Uterus (tissue), 4 donors: ENCODE data around the gene NAT10. TPM values are rescaled to one million over a fixed set of nuclear protein-coding genes. Genes with fewer than 3 reads are reported as not detected.

Experiments used
- DNase-seq, 2 donors: peaks; one replicate each; pipeline ENCODE4 v3.0.0-alpha.2; 2019 to 2020
- H3K27ac ChIP-seq, 2 donors: fragments of 200-600 bp; sonication (generic); 1 replicate in 1 of 2; 2 replicates in 1 of 2; pipeline ENCODE4 v1.5.1; 2016 to 2018
- H3K27me3 ChIP-seq, 2 donors: fragments of 200-600 bp; sonication (generic); one replicate each; pipeline ENCODE4 v1.5.1; 2018 to 2019; ENCODE audit warnings: control low read depth in 1 of 2
- H3K36me3 ChIP-seq, 2 donors: fragments of 200-600 bp; sonication (generic); one replicate each; pipeline ENCODE4 v1.5.1; 2019; ENCODE audit warnings: control low read depth in 1 of 2
- H3K4me1 ChIP-seq, 2 donors: fragments of 200-600 bp; sonication (generic); one replicate each; pipeline ENCODE4 v1.5.1; 2018 to 2019; ENCODE audit warnings: control low read depth in 1 of 2
- H3K4me3 ChIP-seq, 2 donors: fragments of 200-600 bp; sonication (generic); 1 replicate in 1 of 2; 2 replicates in 1 of 2; pipeline ENCODE4 v1.5.1; 2018 to 2019; ENCODE audit warnings: mild to moderate bottlenecking in 1 of 2
- H3K9me3 ChIP-seq, 2 donors: fragments of 200-600 bp; sonication (generic); one replicate each; pipeline ENCODE4 v1.5.1; 2019; ENCODE audit warnings: control low read depth in 1 of 2
- CTCF ChIP-seq, 4 experiments: fragments of 200-600 bp in 2 of 4; fragments of 450-650 bp in 2 of 4; sonication (generic) in 2 of 4; IDR thresholded peaks; one replicate each; pipeline ENCODE4 v1.5.1; 2016 to 2019; ENCODE audit warnings: antibody characterized with exemption in 4 of 4, mild to moderate bottlenecking in 2 of 4, moderate library complexity in 1 of 4
- POLR2A ChIP-seq, 2 donors: fragments of 450-650 bp; IDR thresholded peaks; one replicate each; pipeline ENCODE4 v1.6.1; 2016; ENCODE audit warnings: antibody characterized with exemption in 2 of 2, mild to moderate bottlenecking in 1 of 2, moderate library complexity in 1 of 2
- intact Hi-C: fragments of 100-400 bp; cut with DNase I; formaldehyde crosslinking; loops from one replicate; pipeline ENCODE4 v1.15.1; 2023; ENCODE audit warnings: low total_unique reads
- total RNA-seq, 4 donors: library from RNA; depleted of rRNA in 3 of 4; stranded (reverse); fragments of >200 nt in 3 of 4; gene quantifications; one replicate each; pipeline versions ENCODE4 v1.1.0 to v1.2.4, GENCODE V29; 2014 to 2023
- donor health status: DM: yes; HTN: yes; CAD: no.

Gene NAT10
- total RNA-seq, result 10 to 100 TPM; 18.5 to 54.0 (median 22.9) TPM

- Histone ChIP-seq H3K9me3 (no peaks in the 10 kb centered on the region), H3K4me3 (peak within 1 kb of the TSS; percentile 66 to 90), H3K27me3 (no peaks in the 10 kb centered on the region), H3K36me3 (no peaks in the 10 kb centered on the region), H3K27ac (peak within 1 kb of the TSS; percentile 92 to 97), H3K4me1 (peaks cover 4 to 5% of the 10 kb centered on the region in 2 donors)
- DNase-seq, result peak; percentile 97 to 98
- TF ChIP-seq CTCF (IDR thresholded peaks at IDR 0.05) (peak in 3 of 4 experiments; percentile 12 to 30 (median 23)), POLR2A (IDR thresholded peaks at IDR 0.05) (peak; percentile 74 to 83)
- intact Hi-C loops, result loop anchor here (5.0 kb wide), 1 partner anchor 53 kb away; the partner anchor contains the start of gene CAPRIN1
Observed at GRCh38 chr11:34105079-34105956, at the start of gene NAT10. Gene NAT10 (plus strand): TSS chr11:34105629. CDS start chr11:34108226, 2,597 bp downstream.

GRCh38 chr11:34056672-34057071 lies 48.8 kb upstream of the NAT10 start:
- no peaks in the 10 kb centered on the region for H3K27me3 ChIP-seq
- peaks cover 9 to 15% of the 10 kb centered on the region in 2 donors for H3K4me1 ChIP-seq
- no peak overlapping the region for H3K27ac ChIP-seq
- H3K9me3 ChIP-seq, result no peaks in the 10 kb centered on the region
- DNase-seq, result no peak
- H3K4me3 ChIP-seq, result no peak overlapping the region
- intact Hi-C loops, result no loop called here
- no peaks in the 10 kb centered on the region for H3K36me3 ChIP-seq
- TF ChIP-seq POLR2A (IDR thresholded peaks at IDR 0.05), result no peak
- TF ChIP-seq CTCF (IDR thresholded peaks at IDR 0.05), result no peak

GRCh38 chr11:34063061-34063795 lies 42.2 kb upstream of the NAT10 start:
- no peaks in the 10 kb centered on the region for H3K27me3 ChIP-seq
- TF ChIP-seq CTCF (IDR thresholded peaks at IDR 0.05), result no peak
- no peak for TF ChIP-seq POLR2A (IDR thresholded peaks at IDR 0.05)
- H3K4me3 ChIP-seq, result no peak overlapping the region
- DNase-seq, result no peak
- intact Hi-C loops, result no loop called here
- H3K4me1 ChIP-seq, result peaks cover 6 to 7% of the 10 kb centered on the region in 2 donors
- no peaks in the 10 kb centered on the region for H3K36me3 ChIP-seq
- H3K9me3 ChIP-seq, result no peaks in the 10 kb centered on the region
- no peak overlapping the region for H3K27ac ChIP-seq

GRCh38 chr11:34064291-34064690 lies 41.1 kb upstream of the NAT10 start:
- Histone ChIP-seq H3K27me3 (no peaks in the 10 kb centered on the region), H3K4me3 (no peak overlapping the region), H3K4me1 (peaks cover 6 to 7% of the 10 kb centered on the region in 2 donors), H3K36me3 (no peaks in the 10 kb centered on the region), H3K27ac (no peak overlapping the region), H3K9me3 (no peaks in the 10 kb centered on the region)
- no peak for DNase-seq
- intact Hi-C loops, result no loop called here
- TF ChIP-seq CTCF (IDR thresholded peaks at IDR 0.05), result no peak
